ENCODE data around the gene GPR160. TPM values are rescaled to one million over a fixed set of nuclear protein-coding genes. Genes with fewer than 3 reads are reported as not detected.

The GPR160 gene
- total and polyA plus RNA-seq, 2 donors = 5.1 to 7.7 TPM

- Histone ChIP-seq H3K27ac (ENCODE audit: low read depth in 1 of 2, low read length in 1 of 2) (no peak overlapping the region), H3K4me1 (ENCODE audit: control insufficient read depth in 2 of 2, insufficient read depth in 2 of 2, low read length in 2 of 2) (no peaks in the 10 kb centered on the region), H3K9me3 (ENCODE audit: control insufficient read depth in 2 of 2, insufficient read depth in 1 of 2, low read length in 1 of 2) (no peaks in the 10 kb centered on the region), H3K4me3 (ENCODE audit: low read length in 2 of 2) (no peak overlapping the region), H3K36me3 (ENCODE audit: control insufficient read depth in 2 of 2, insufficient read depth in 2 of 2, low read length in 1 of 2) (peaks cover 11 to 65% of the 10 kb centered on the region in 2 donors), H3K27me3 (ENCODE audit: control insufficient read depth in 2 of 2, insufficient read depth in 1 of 2, low read length in 1 of 2) (no peaks in the 10 kb centered on the region)
- WGBS = 96% methylated on average over 3 of the region's 3 CpGs
- no peak for DNase-seq (ENCODE audit: low read depth in 6 of 9, low spot score in 9 of 9)
Observed at GRCh38 chr3:170089862-170090600, 52.2 kb downstream of the GPR160 start.

GRCh38 chr3:170090601-170090981 lies 52.8 kb downstream of the GPR160 start:
- no peaks in the 10 kb centered on the region for H3K9me3 ChIP-seq (ENCODE audit: control insufficient read depth in 2 of 2, insufficient read depth in 1 of 2, low read length in 1 of 2)
- H3K4me1 ChIP-seq (ENCODE audit: control insufficient read depth in 2 of 2, insufficient read depth in 2 of 2, low read length in 2 of 2) = no peaks in the 10 kb centered on the region
- peaks cover 8 to 68% of the 10 kb centered on the region in 2 donors for H3K36me3 ChIP-seq (ENCODE audit: control insufficient read depth in 2 of 2, insufficient read depth in 2 of 2, low read length in 1 of 2)
- H3K27me3 ChIP-seq (ENCODE audit: control insufficient read depth in 2 of 2, insufficient read depth in 1 of 2, low read length in 1 of 2) = no peaks in the 10 kb centered on the region
- H3K27ac ChIP-seq (ENCODE audit: low read depth in 1 of 2, low read length in 1 of 2) = no peak overlapping the region
- no peak overlapping the region for H3K4me3 ChIP-seq (ENCODE audit: low read length in 2 of 2)
- no peak for DNase-seq (ENCODE audit: low read depth in 6 of 9, low spot score in 9 of 9)

- Histone ChIP-seq H3K4me3 (ENCODE audit: low read length in 2 of 2) (no peak overlapping the region), H3K4me1 (ENCODE audit: control insufficient read depth in 2 of 2, insufficient read depth in 2 of 2, low read length in 2 of 2) (no peaks in the 10 kb centered on the region), H3K27ac (ENCODE audit: low read depth in 1 of 2, low read length in 1 of 2) (no peak overlapping the region), H3K27me3 (ENCODE audit: control insufficient read depth in 2 of 2, insufficient read depth in 1 of 2, low read length in 1 of 2) (no peaks in the 10 kb centered on the region), H3K36me3 (ENCODE audit: control insufficient read depth in 2 of 2, insufficient read depth in 2 of 2, low read length in 1 of 2) (peaks cover 8 to 68% of the 10 kb centered on the region in 2 donors), H3K9me3 (ENCODE audit: control insufficient read depth in 2 of 2, insufficient read depth in 1 of 2, low read length in 1 of 2) (no peaks in the 10 kb centered on the region)
- WGBS = 96% methylated on average over 3 of the region's 3 CpGs
- DNase-seq (ENCODE audit: low read depth in 6 of 9, low spot score in 9 of 9) = no peak
Observed at GRCh38 chr3:170092907-170093306, 55.1 kb downstream of the GPR160 start.

GRCh38 chr3:170095771-170096170 lies 58.0 kb downstream of the GPR160 start:
- Histone ChIP-seq H3K27me3 (ENCODE audit: control insufficient read depth in 2 of 2, insufficient read depth in 1 of 2, low read length in 1 of 2) (no peaks in the 10 kb centered on the region), H3K36me3 (ENCODE audit: control insufficient read depth in 2 of 2, insufficient read depth in 2 of 2, low read length in 1 of 2) (peaks cover 11 to 68% of the 10 kb centered on the region in 2 donors), H3K27ac (ENCODE audit: low read depth in 1 of 2, low read length in 1 of 2) (no peak overlapping the region), H3K4me3 (ENCODE audit: low read length in 2 of 2) (no peak overlapping the region), H3K4me1 (ENCODE audit: control insufficient read depth in 2 of 2, insufficient read depth in 2 of 2, low read length in 2 of 2) (no peaks in the 10 kb centered on the region), H3K9me3 (ENCODE audit: control insufficient read depth in 2 of 2, insufficient read depth in 1 of 2, low read length in 1 of 2) (no peaks in the 10 kb centered on the region)
- no peak for DNase-seq (ENCODE audit: low read depth in 6 of 9, low spot score in 9 of 9)
- WGBS = 91% methylated on average over 4 of the region's 4 CpGs

GRCh38 chr3:170096342-170096741 lies 58.5 kb downstream of the GPR160 start:
- Histone ChIP-seq H3K4me3 (ENCODE audit: low read length in 2 of 2) (no peak overlapping the region), H3K27ac (ENCODE audit: low read depth in 1 of 2, low read length in 1 of 2) (no peak overlapping the region), H3K36me3 (ENCODE audit: control insufficient read depth in 2 of 2, insufficient read depth in 2 of 2, low read length in 1 of 2) (peaks cover 11 to 72% of the 10 kb centered on the region in 2 donors), H3K9me3 (ENCODE audit: control insufficient read depth in 2 of 2, insufficient read depth in 1 of 2, low read length in 1 of 2) (no peaks in the 10 kb centered on the region), H3K27me3 (ENCODE audit: control insufficient read depth in 2 of 2, insufficient read depth in 1 of 2, low read length in 1 of 2) (no peaks in the 10 kb centered on the region), H3K4me1 (ENCODE audit: control insufficient read depth in 2 of 2, insufficient read depth in 2 of 2, low read length in 2 of 2) (no peaks in the 10 kb centered on the region)
- DNase-seq (ENCODE audit: low read depth in 6 of 9, low spot score in 9 of 9) = no peak
- 96% methylated on average over 3 of the region's 3 CpGs for WGBS

- no peaks in the 10 kb centered on the region for H3K4me1 ChIP-seq (ENCODE audit: control insufficient read depth in 2 of 2, insufficient read depth in 2 of 2, low read length in 2 of 2)
- 98% methylated on average over 1 of the region's 1 CpG for WGBS
- no peak overlapping the region for H3K4me3 ChIP-seq (ENCODE audit: low read length in 2 of 2)
- H3K27me3 ChIP-seq (ENCODE audit: control insufficient read depth in 2 of 2, insufficient read depth in 1 of 2, low read length in 1 of 2) = no peaks in the 10 kb centered on the region
- no peaks in the 10 kb centered on the region for H3K9me3 ChIP-seq (ENCODE audit: control insufficient read depth in 2 of 2, insufficient read depth in 1 of 2, low read length in 1 of 2)
- DNase-seq (ENCODE audit: low read depth in 6 of 9, low spot score in 9 of 9) = no peak
- H3K27ac ChIP-seq (ENCODE audit: low read depth in 1 of 2, low read length in 1 of 2) = no peak overlapping the region
- peaks cover 14 to 74% of the 10 kb centered on the region in 2 donors for H3K36me3 ChIP-seq (ENCODE audit: control insufficient read depth in 2 of 2, insufficient read depth in 2 of 2, low read length in 1 of 2)
Observed at GRCh38 chr3:170098753-170099152, 61.0 kb downstream of the GPR160 start.

- Histone ChIP-seq H3K4me3 (ENCODE audit: low read length in 2 of 2) (no peak overlapping the region), H3K9me3 (ENCODE audit: control insufficient read depth in 2 of 2, insufficient read depth in 1 of 2, low read length in 1 of 2) (no peaks in the 10 kb centered on the region), H3K27me3 (ENCODE audit: control insufficient read depth in 2 of 2, insufficient read depth in 1 of 2, low read length in 1 of 2) (no peaks in the 10 kb centered on the region), H3K4me1 (ENCODE audit: control insufficient read depth in 2 of 2, insufficient read depth in 2 of 2, low read length in 2 of 2) (no peaks in the 10 kb centered on the region), H3K36me3 (ENCODE audit: control insufficient read depth in 2 of 2, insufficient read depth in 2 of 2, low read length in 1 of 2) (peaks cover 14 to 68% of the 10 kb centered on the region in 2 donors), H3K27ac (ENCODE audit: low read depth in 1 of 2, low read length in 1 of 2) (no peak overlapping the region)
- 98% methylated on average over 1 of the region's 1 CpG for WGBS
- DNase-seq (ENCODE audit: low read depth in 6 of 9, low spot score in 9 of 9) = no peak
Observed at GRCh38 chr3:170100944-170101343, 63.1 kb downstream of the GPR160 start.

GRCh38 chr3:170102431-170102830 lies 64.6 kb downstream of the GPR160 start:
- DNase-seq (ENCODE audit: low read depth in 6 of 9, low spot score in 9 of 9) = no peak
- Histone ChIP-seq H3K27ac (ENCODE audit: low read depth in 1 of 2, low read length in 1 of 2) (no peak overlapping the region), H3K36me3 (ENCODE audit: control insufficient read depth in 2 of 2, insufficient read depth in 2 of 2, low read length in 1 of 2) (peaks cover 10 to 64% of the 10 kb centered on the region in 2 donors), H3K4me1 (ENCODE audit: control insufficient read depth in 2 of 2, insufficient read depth in 2 of 2, low read length in 2 of 2) (no peaks in the 10 kb centered on the region), H3K27me3 (ENCODE audit: control insufficient read depth in 2 of 2, insufficient read depth in 1 of 2, low read length in 1 of 2) (no peaks in the 10 kb centered on the region), H3K4me3 (ENCODE audit: low read length in 2 of 2) (no peak overlapping the region), H3K9me3 (ENCODE audit: control insufficient read depth in 2 of 2, insufficient read depth in 1 of 2, low read length in 1 of 2) (no peaks in the 10 kb centered on the region)
- WGBS = 99% methylated on average over 8 of the region's 8 CpGs

- H3K27me3 ChIP-seq (ENCODE audit: control insufficient read depth in 2 of 2, insufficient read depth in 1 of 2, low read length in 1 of 2) = no peaks in the 10 kb centered on the region
- no peak overlapping the region for H3K4me3 ChIP-seq (ENCODE audit: low read length in 2 of 2)
- DNase-seq (ENCODE audit: low read depth in 6 of 9, low spot score in 9 of 9) = no peak
- no peaks in the 10 kb centered on the region for H3K9me3 ChIP-seq (ENCODE audit: control insufficient read depth in 2 of 2, insufficient read depth in 1 of 2, low read length in 1 of 2)
- no peak overlapping the region for H3K27ac ChIP-seq (ENCODE audit: low read depth in 1 of 2, low read length in 1 of 2)
- 97% methylated on average over 1 of the region's 1 CpG for WGBS
- peaks cover 3 to 52% of the 10 kb centered on the region in 2 donors for H3K36me3 ChIP-seq (ENCODE audit: control insufficient read depth in 2 of 2, insufficient read depth in 2 of 2, low read length in 1 of 2)
- H3K4me1 ChIP-seq (ENCODE audit: control insufficient read depth in 2 of 2, insufficient read depth in 2 of 2, low read length in 2 of 2) = no peaks in the 10 kb centered on the region
Observed at GRCh38 chr3:170107941-170108340, 70.1 kb downstream of the GPR160 start.

Data from thymus (tissue), 11 donors.